ENCODE measurements around the gene GYG1. TPM values are rescaled to one million over a fixed set of nuclear protein-coding genes. Genes with fewer than 3 reads are reported as not detected.

The GYG1 gene
- total RNA-seq, 1 experiment from 2014 or later = 34.8 TPM

DNA sequence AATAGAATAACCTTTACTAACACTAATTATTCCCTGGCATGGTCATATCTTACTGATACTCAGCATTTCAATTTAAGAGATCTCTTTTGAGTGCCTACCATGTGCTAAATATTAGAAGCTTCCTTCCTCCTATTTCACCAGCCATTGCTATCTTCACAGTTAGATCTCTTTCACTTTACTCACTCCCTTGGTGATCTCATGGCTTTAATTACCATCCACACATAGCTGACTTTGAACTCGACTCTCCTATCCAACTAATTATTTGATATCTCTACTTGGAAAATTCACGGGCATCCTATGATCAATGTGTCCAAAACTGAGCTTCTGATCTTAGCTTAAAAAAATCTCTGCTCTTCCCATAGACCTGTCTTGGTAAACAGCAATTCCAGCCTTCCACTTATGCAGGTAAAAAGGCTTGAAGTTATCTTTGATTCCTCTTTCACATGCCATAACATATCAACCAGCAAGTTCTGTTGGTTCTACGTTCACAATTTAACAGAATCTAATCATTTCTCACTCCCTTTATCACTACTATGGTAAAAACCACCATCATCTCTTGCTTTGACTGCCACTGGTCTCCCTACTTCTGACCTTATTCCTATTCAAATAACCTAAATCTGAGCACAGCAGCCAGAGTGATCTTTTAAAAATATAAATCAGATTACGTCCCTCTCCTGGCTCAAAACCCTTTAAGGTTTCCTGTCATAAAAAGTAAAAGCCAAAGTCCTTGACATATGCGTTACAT is 53.2 kb downstream of the GYG1 start:
- no peak for DNase-seq (ENCODE audit: low spot score)
- TF ChIP-seq GRHL2 (CRISPR knock-in tag; IDR thresholded peaks at IDR 0.05; ENCODE audit: insufficient replicate concordance, severe bottlenecking) = no peak
- no peak for TF ChIP-seq JAZF1 (CRISPR knock-in tag; IDR thresholded peaks at IDR 0.05)
- TF ChIP-seq, protein P1, sequence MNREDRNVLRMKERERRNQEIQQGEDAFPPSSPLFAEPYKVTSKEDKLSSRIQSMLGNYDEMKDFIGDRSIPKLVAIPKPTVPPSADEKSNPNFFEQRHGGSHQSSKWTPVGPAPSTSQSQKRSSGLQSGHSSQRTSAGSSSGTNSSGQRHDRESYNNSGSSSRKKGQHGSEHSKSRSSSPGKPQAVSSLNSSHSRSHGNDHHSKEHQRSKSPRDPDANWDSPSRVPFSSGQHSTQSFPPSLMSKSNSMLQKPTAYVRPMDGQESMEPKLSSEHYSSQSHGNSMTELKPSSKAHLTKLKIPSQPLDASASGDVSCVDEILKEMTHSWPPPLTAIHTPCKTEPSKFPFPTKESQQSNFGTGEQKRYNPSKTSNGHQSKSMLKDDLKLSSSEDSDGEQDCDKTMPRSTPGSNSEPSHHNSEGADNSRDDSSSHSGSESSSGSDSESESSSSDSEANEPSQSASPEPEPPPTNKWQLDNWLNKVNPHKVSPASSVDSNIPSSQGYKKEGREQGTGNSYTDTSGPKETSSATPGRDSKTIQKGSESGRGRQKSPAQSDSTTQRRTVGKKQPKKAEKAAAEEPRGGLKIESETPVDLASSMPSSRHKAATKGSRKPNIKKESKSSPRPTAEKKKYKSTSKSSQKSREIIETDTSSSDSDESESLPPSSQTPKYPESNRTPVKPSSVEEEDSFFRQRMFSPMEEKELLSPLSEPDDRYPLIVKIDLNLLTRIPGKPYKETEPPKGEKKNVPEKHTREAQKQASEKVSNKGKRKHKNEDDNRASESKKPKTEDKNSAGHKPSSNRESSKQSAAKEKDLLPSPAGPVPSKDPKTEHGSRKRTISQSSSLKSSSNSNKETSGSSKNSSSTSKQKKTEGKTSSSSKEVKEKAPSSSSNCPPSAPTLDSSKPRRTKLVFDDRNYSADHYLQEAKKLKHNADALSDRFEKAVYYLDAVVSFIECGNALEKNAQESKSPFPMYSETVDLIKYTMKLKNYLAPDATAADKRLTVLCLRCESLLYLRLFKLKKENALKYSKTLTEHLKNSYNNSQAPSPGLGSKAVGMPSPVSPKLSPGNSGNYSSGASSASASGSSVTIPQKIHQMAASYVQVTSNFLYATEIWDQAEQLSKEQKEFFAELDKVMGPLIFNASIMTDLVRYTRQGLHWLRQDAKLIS (CRISPR knock-in tag; IDR thresholded peaks at IDR 0.05; ENCODE audit: borderline replicate concordance) = no peak
- TF ChIP-seq TP53 (CRISPR knock-in tag; IDR thresholded peaks at IDR 0.05) = no peak
- no peak for TF ChIP-seq USF1 (CRISPR knock-in tag; IDR thresholded peaks at IDR 0.05)
- TF ChIP-seq SMAD3 (CRISPR knock-in tag; IDR thresholded peaks at IDR 0.05; ENCODE audit: borderline replicate concordance) = no peak
- TF ChIP-seq, protein P2, sequence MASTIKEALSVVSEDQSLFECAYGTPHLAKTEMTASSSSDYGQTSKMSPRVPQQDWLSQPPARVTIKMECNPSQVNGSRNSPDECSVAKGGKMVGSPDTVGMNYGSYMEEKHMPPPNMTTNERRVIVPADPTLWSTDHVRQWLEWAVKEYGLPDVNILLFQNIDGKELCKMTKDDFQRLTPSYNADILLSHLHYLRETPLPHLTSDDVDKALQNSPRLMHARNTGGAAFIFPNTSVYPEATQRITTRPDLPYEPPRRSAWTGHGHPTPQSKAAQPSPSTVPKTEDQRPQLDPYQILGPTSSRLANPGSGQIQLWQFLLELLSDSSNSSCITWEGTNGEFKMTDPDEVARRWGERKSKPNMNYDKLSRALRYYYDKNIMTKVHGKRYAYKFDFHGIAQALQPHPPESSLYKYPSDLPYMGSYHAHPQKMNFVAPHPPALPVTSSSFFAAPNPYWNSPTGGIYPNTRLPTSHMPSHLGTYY (CRISPR knock-in tag; IDR thresholded peaks at IDR 0.05) = no peak
- TF ChIP-seq GABPB1 (CRISPR knock-in tag; IDR thresholded peaks at IDR 0.05) = no peak
- TF ChIP-seq ZSCAN18 (CRISPR knock-in tag; IDR thresholded peaks at IDR 0.05) = no peak
- no peak for TF ChIP-seq CREM (CRISPR knock-in tag; IDR thresholded peaks at IDR 0.05)
- H3K9me3 Mint-ChIP-seq = no peaks in the 10 kb centered on the region
- H3K4me3 Mint-ChIP-seq = no peak overlapping the region
- ChIA-PET POLR2A (no interaction called here), CTCF (no interaction called here)
- peaks cover 41% of the 10 kb centered on the region for H3K36me3 Mint-ChIP-seq
- no peak for ATAC-seq
- H3K27me3 Mint-ChIP-seq (ENCODE audit: low read depth) = no peaks in the 10 kb centered on the region
- H3K27ac Mint-ChIP-seq = peak overlapping the region; percentile 4; the same call in 1 of the 2 replicates
- H3K4me1 Mint-ChIP-seq = no peaks in the 10 kb centered on the region

- CTCF ChIA-PET = no interaction called here
- no peak for ATAC-seq
- peak overlapping the region; percentile 12; the same call in 1 of the 2 replicates for H3K27ac Mint-ChIP-seq
Observed at GRCh38 chr3:149055575-149055974, 64.2 kb downstream of the GYG1 start.

More at GRCh38 chr3:149055575-149055974, 64.2 kb downstream of the GYG1 start:
- no peak for DNase-seq (ENCODE audit: low spot score)
- no peaks in the 10 kb centered on the region for H3K9me3 Mint-ChIP-seq
- H3K36me3 Mint-ChIP-seq = peaks cover 68% of the 10 kb centered on the region
- POLR2A ChIA-PET = no interaction called here
- peaks cover 6% of the 10 kb centered on the region; the same call in 1 of the 2 replicates for H3K4me1 Mint-ChIP-seq
- TF ChIP-seq, protein P3, sequence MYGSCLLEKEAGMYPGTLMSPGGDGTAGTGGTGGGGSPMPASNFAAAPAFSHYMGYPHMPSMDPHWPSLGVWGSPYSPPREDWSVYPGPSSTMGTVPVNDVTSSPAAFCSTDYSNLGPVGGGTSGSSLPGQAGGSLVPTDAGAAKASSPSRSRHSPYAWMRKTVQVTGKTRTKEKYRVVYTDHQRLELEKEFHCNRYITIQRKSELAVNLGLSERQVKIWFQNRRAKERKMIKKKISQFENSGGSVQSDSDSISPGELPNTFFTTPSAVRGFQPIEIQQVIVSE (CRISPR knock-in tag; IDR thresholded peaks at IDR 0.05; ENCODE audit: borderline replicate concordance) = no peak
- TF ChIP-seq IRF1 (CRISPR knock-in tag; IDR thresholded peaks at IDR 0.05) (no peak), MXD4 (CRISPR knock-in tag; IDR thresholded peaks at IDR 0.05; ENCODE audit: borderline replicate concordance) (no peak), NFATC4 (CRISPR knock-in tag; IDR thresholded peaks at IDR 0.05) (no peak), TCF7 (CRISPR knock-in tag; IDR thresholded peaks at IDR 0.05; ENCODE audit: low read depth) (no peak), ELF4 (CRISPR knock-in tag; IDR thresholded peaks at IDR 0.05; ENCODE audit: low read depth) (no peak), MYBL2 (CRISPR knock-in tag; IDR thresholded peaks at IDR 0.05) (no peak), ZNF671 (CRISPR knock-in tag; IDR thresholded peaks at IDR 0.05) (no peak)
- TF ChIP-seq, protein P4, sequence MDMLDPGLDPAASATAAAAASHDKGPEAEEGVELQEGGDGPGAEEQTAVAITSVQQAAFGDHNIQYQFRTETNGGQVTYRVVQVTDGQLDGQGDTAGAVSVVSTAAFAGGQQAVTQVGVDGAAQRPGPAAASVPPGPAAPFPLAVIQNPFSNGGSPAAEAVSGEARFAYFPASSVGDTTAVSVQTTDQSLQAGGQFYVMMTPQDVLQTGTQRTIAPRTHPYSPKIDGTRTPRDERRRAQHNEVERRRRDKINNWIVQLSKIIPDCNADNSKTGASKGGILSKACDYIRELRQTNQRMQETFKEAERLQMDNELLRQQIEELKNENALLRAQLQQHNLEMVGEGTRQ (CRISPR knock-in tag; IDR thresholded peaks at IDR 0.05) = no peak
- TF ChIP-seq, protein P5, sequence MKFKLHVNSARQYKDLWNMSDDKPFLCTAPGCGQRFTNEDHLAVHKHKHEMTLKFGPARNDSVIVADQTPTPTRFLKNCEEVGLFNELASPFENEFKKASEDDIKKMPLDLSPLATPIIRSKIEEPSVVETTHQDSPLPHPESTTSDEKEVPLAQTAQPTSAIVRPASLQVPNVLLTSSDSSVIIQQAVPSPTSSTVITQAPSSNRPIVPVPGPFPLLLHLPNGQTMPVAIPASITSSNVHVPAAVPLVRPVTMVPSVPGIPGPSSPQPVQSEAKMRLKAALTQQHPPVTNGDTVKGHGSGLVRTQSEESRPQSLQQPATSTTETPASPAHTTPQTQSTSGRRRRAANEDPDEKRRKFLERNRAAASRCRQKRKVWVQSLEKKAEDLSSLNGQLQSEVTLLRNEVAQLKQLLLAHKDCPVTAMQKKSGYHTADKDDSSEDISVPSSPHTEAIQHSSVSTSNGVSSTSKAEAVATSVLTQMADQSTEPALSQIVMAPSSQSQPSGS (CRISPR knock-in tag; IDR thresholded peaks at IDR 0.05; ENCODE audit: borderline replicate concordance, low read depth) = no peak
- H3K27me3 Mint-ChIP-seq (ENCODE audit: low read depth) = no peaks in the 10 kb centered on the region
- H3K4me3 Mint-ChIP-seq = no peak overlapping the region
